HL-60 (cell line): Measurements from ENCODE around the gene DTWD2.

Source experiments
- DNase-seq, 2 experiments: peaks; one replicate each; pipeline ENCODE4 v3.0.0-alpha.2; 2010 to 2020; ENCODE audit warnings: low read depth in 1 of 2, low spot score in 1 of 2
- H3K27ac ChIP-seq: fragments of 250-450 bp; sonication (Bioruptor Pico); replicated peaks from 2 replicates; pipeline ENCODE4 v1.5.1; 2020; ENCODE audit warnings: mild to moderate bottlenecking, moderate library complexity
- H3K27me3 ChIP-seq: fragments of 250-450 bp; sonication (Bioruptor Pico); 2 replicates; pipeline ENCODE4 v1.5.1; 2021; ENCODE audit warnings: mild to moderate bottlenecking, moderate library complexity; ENCODE audit not compliant: insufficient read depth, poor library complexity, severe bottlenecking
- H3K4me3 ChIP-seq: replicated peaks from 2 replicates; pipeline ENCODE4 v1.5.1; 2011; ENCODE audit warnings: mild to moderate bottlenecking, control low read depth, low read length; ENCODE audit not compliant: insufficient read depth
- GABPA ChIP-seq: IDR thresholded peaks from 2 replicates; pipeline ENCODE4 v1.6.1; 2012; ENCODE audit warnings: low read depth
- POLR2AphosphoS5 ChIP-seq: IDR thresholded peaks from 2 replicates; pipeline ENCODE4 v1.6.1; 2012; ENCODE audit warnings: low read depth
- REST ChIP-seq: IDR thresholded peaks from 2 replicates; pipeline ENCODE4 v1.6.1; 2012; ENCODE audit warnings: low read depth; ENCODE audit not compliant: insufficient replicate concordance
- SPI1 ChIP-seq: IDR thresholded peaks from 2 replicates; pipeline ENCODE4 v1.6.1; 2012; ENCODE audit warnings: low read depth, mild to moderate bottlenecking, borderline replicate concordance
- TF ChIP-seq, protein P1 (sequence below): IDR thresholded peaks from one replicate; pipeline ENCODE4 v1.5.1; 2011; ENCODE audit warnings: low read length, control low read depth, inconsistent platforms; ENCODE audit not compliant: insufficient read depth

The DTWD2 gene

GRCh38 chr5:119028575-119028974, 40.2 kb upstream of the DTWD2 start:
- TF ChIP-seq, protein P1, sequence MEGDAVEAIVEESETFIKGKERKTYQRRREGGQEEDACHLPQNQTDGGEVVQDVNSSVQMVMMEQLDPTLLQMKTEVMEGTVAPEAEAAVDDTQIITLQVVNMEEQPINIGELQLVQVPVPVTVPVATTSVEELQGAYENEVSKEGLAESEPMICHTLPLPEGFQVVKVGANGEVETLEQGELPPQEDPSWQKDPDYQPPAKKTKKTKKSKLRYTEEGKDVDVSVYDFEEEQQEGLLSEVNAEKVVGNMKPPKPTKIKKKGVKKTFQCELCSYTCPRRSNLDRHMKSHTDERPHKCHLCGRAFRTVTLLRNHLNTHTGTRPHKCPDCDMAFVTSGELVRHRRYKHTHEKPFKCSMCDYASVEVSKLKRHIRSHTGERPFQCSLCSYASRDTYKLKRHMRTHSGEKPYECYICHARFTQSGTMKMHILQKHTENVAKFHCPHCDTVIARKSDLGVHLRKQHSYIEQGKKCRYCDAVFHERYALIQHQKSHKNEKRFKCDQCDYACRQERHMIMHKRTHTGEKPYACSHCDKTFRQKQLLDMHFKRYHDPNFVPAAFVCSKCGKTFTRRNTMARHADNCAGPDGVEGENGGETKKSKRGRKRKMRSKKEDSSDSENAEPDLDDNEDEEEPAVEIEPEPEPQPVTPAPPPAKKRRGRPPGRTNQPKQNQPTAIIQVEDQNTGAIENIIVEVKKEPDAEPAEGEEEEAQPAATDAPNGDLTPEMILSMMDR = no peak
- TF ChIP-seq SPI1 = no peak
- no peak for TF ChIP-seq REST
- TF ChIP-seq POLR2AphosphoS5 = no peak
- TF ChIP-seq GABPA = no peak
- no peak for DNase-seq
- Histone ChIP-seq H3K27me3 (no peaks in the 10 kb centered on the region), H3K4me3 (no peak overlapping the region), H3K27ac (no peak overlapping the region)

GRCh38 chr5:119022773-119023172, 34.4 kb upstream of the DTWD2 start:
- no peak for DNase-seq
- Histone ChIP-seq H3K27ac (no peak overlapping the region), H3K4me3 (no peak overlapping the region), H3K27me3 (no peaks in the 10 kb centered on the region)
- TF ChIP-seq, protein P1 = no peak
- TF ChIP-seq SPI1 = no peak

GRCh38 chr5:119022017-119022745, 33.8 kb upstream of the DTWD2 start:
- no peak overlapping the region for H3K4me3 ChIP-seq
- TF ChIP-seq SPI1 (no peak), REST (no peak), POLR2AphosphoS5 (no peak), GABPA (no peak)
- TF ChIP-seq, protein P1 = no peak
- H3K27ac ChIP-seq = no peak overlapping the region
- H3K27me3 ChIP-seq = no peaks in the 10 kb centered on the region
- DNase-seq = peak in 1 of 2 experiments; percentile 1

DNA sequence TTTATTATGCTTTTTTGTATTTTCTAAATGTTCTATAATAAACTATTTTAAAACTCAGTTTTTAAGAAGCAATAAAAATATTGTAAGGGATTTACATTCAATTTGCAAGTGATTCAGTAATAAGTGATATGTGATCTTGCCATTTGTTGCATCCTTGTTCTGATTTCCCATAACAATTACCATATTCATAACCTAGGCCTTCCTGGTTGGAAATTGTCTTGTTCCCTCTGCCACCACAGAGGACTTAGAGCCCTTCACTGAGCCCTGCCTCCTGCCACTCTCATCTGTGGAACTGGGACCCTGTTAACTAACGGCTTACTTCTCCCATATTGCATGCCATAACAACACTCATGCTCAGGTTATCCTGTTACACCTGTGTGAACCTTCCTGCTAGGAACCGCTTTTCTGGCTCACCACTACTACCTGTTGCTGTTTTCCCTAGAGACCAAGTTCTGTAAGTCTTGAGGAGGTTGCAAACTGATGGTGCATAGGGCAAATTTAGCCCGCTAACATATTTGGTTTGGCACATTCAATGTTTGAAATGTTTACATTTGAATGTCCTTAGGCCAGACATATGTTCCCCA, 32.9 kb upstream of the DTWD2 start:
- no peak for TF ChIP-seq GABPA
- H3K27ac ChIP-seq = no peak overlapping the region
- DNase-seq = no peak
- no peak overlapping the region for H3K4me3 ChIP-seq
- no peaks in the 10 kb centered on the region for H3K27me3 ChIP-seq
